Stimulated activated CD8-positive, alpha-beta memory T cell treated with anti-CD3 and anti-CD28 coated beads, Interleukin-12 subunit alpha, Interleukin-12 subunit beta, amount 100 ng/mL, for 1 hour (primary cell): ENCODE measurements around the gene ZFP91.
"Not testable (repeated sequence)": the region's sequence is repeated elsewhere in the genome, so short reads cannot be mapped to it uniquely, and the experiment has no call there.

Experiments used
- DNase-seq: peaks from one replicate; pipeline ENCODE4 v3.0.0-alpha.2; 2020; ENCODE audit warnings: low read depth

ZFP91 gene

GRCh38 chr11:58578635-58579191 lies at the start of gene ZFP91:
ZFP91 (plus strand) TSS chr11:58579063; CDS start chr11:58579282, 219 bp downstream.
- peak; percentile 94 for DNase-seq

- DNase-seq = peak; percentile 17
Observed at GRCh38 chr11:58530236-58530635, 48.6 kb upstream of the ZFP91 start.

- DNase-seq = no peak
Observed at GRCh38 chr11:58531865-58532341, 47.0 kb upstream of the ZFP91 start.

- no peak for DNase-seq
Observed at GRCh38 chr11:58546841-58547240, 32.0 kb upstream of the ZFP91 start.

- no peak for DNase-seq
Observed at GRCh38 chr11:58549644-58550043, 29.2 kb upstream of the ZFP91 start.

- DNase-seq = no peak
Observed at GRCh38 chr11:58560842-58561241, 18.0 kb upstream of the ZFP91 start.

- DNase-seq = no peak
Observed at GRCh38 chr11:58561394-58562098, 17.3 kb upstream of the ZFP91 start.

GRCh38 chr11:58562375-58562800 lies 16.5 kb upstream of the ZFP91 start:
- DNase-seq = no peak

- no peak for DNase-seq
Observed at GRCh38 chr11:58564231-58564630, 14.6 kb upstream of the ZFP91 start.

- DNase-seq = peak; percentile 61
Observed at GRCh38 chr11:58567889-58568512, 10.9 kb upstream of the ZFP91 start.

- not testable (repeated sequence) for DNase-seq
Observed at GRCh38 chr11:58572906-58573305, 6.0 kb upstream of the ZFP91 start.

GRCh38 chr11:58573451-58574104 lies 5.3 kb upstream of the ZFP91 start:
- DNase-seq = peak; percentile 35

- DNase-seq = no peak
Observed at GRCh38 chr11:58574881-58575280, 4.0 kb upstream of the ZFP91 start.

- peak; percentile 35 for DNase-seq
Observed at GRCh38 chr11:58575377-58576020, 3.4 kb upstream of the ZFP91 start, which contains the start of gene LPXN. LPXN (minus strand) TSS chr11:58575856; CDS start chr11:58575772, 84 bp downstream.

GRCh38 chr11:58576887-58577471 lies 1.9 kb upstream of the ZFP91 start:
- DNase-seq = no peak

GRCh38 chr11:58577555-58578135 lies 1.2 kb upstream of the ZFP91 start:
- DNase-seq = peak; percentile 72

GRCh38 chr11:58578136-58578634 lies 678 bp upstream of the ZFP91 start:
- peak; percentile 90 for DNase-seq

GRCh38 chr11:58579192-58580129 lies 598 bp downstream of the ZFP91 start:
- peak; percentile 87 for DNase-seq

- DNase-seq = no peak
Observed at GRCh38 chr11:58580311-58580710, 1.4 kb downstream of the ZFP91 start.

GRCh38 chr11:58582437-58582836 lies 3.6 kb downstream of the ZFP91 start:
- no peak for DNase-seq
